Neural progenitor cell (in vitro differentiated cells): ENCODE data around the gene MDGA2. TPM values are rescaled to one million over a fixed set of nuclear protein-coding genes. Genes with fewer than 3 reads are reported as not detected.
A peak's percentile ranks its signal among the peaks of the same experiment; 100 is the strongest.
"Not testable (repeated sequence)": the region's sequence is repeated elsewhere in the genome, so short reads cannot be mapped to it uniquely, and the experiment has no call there.

Source experiments
- DNase-seq: peaks from one replicate; pipeline ENCODE4 v3.0.0-alpha.2; 2016; ENCODE audit warnings: low spot score
- H2AFZ ChIP-seq: fragments of 200-600 bp; sonication (generic); replicated peaks from 2 replicates; pipeline ENCODE4 v1.6.1; 2016; ENCODE audit warnings: antibody characterized with exemption
- H3F3A ChIP-seq: fragments of 200-600 bp; sonication (generic); 2 replicates; pipeline ENCODE4 v1.6.1; 2016; ENCODE audit warnings: antibody characterized with exemption, low read depth
- H3K27ac ChIP-seq: fragments of 200-600 bp; sonication (generic); 2 replicates; pipeline ENCODE4 v1.5.1; 2016; ENCODE audit warnings: mild to moderate bottlenecking
- H3K27me3 ChIP-seq: fragments of 200-600 bp; sonication (generic); 2 replicates; pipeline ENCODE4 v1.6.1; 2016; ENCODE audit warnings: mild to moderate bottlenecking, moderate library complexity
- H3K36me3 ChIP-seq: fragments of 200-600 bp; sonication (generic); 2 replicates; pipeline ENCODE4 v1.5.1; 2016
- H3K4me1 ChIP-seq: fragments of 200-600 bp; sonication (generic); 2 replicates; pipeline ENCODE4 v1.6.1; 2016; ENCODE audit warnings: mixed run types
- H3K4me2 ChIP-seq: fragments of 200-600 bp; sonication (generic); 2 replicates; pipeline ENCODE4 v1.6.1; 2016
- H3K4me3 ChIP-seq: fragments of 200-600 bp; sonication (generic); 2 replicates; pipeline ENCODE4 v1.5.1; 2016
- H3K79me2 ChIP-seq: fragments of 200-600 bp; sonication (generic); 2 replicates; pipeline ENCODE4 v1.6.1; 2016; ENCODE audit warnings: low read depth
- H3K9ac ChIP-seq: fragments of 200-600 bp; sonication (generic); 2 replicates; pipeline ENCODE4 v1.6.1; 2016
- H3K9me3 ChIP-seq: fragments of 200-600 bp; sonication (generic); 2 replicates; pipeline ENCODE4 v1.5.1; 2016; ENCODE audit warnings: low read depth
- H4K20me1 ChIP-seq: fragments of 200-600 bp; sonication (generic); 2 replicates; pipeline ENCODE4 v1.6.1; 2016; ENCODE audit warnings: low read depth
- H3K27ac Mint-ChIP-seq: 3 replicates; pipeline ENCODE4 v1.8.0; 2021; ENCODE audit warnings: mixed read lengths
- H3K27me3 Mint-ChIP-seq: 2 replicates; pipeline ENCODE4 v1.8.0; 2022; ENCODE audit warnings: low read depth, mild to moderate bottlenecking, inconsistent platforms, moderate library complexity, mixed read lengths; ENCODE audit not compliant: insufficient read depth
- H3K36me3 Mint-ChIP-seq: 3 replicates; pipeline ENCODE4 v1.8.0; 2021; ENCODE audit warnings: mixed read lengths
- H3K4me1 Mint-ChIP-seq: 3 replicates; pipeline ENCODE4 v1.8.0; 2021; ENCODE audit warnings: mixed read lengths
- H3K4me3 Mint-ChIP-seq: 3 replicates; pipeline ENCODE4 v1.8.0; 2021; ENCODE audit warnings: mild to moderate bottlenecking, moderate library complexity, mixed read lengths
- H3K9me3 Mint-ChIP-seq: 3 replicates; pipeline ENCODE4 v1.8.0; 2020; ENCODE audit warnings: mixed read lengths
- EZH2 ChIP-seq: fragments of 200-600 bp; sonication (generic); IDR thresholded peaks from 2 replicates; pipeline ENCODE4 v1.6.1; 2017; ENCODE audit warnings: antibody characterized with exemption, mild to moderate bottlenecking, moderate library complexity
- EZH2phosphoT487 ChIP-seq: fragments of 200-600 bp; sonication (generic); IDR thresholded peaks from 2 replicates; pipeline ENCODE4 v1.6.1; 2017; ENCODE audit warnings: antibody characterized with exemption
- total RNA-seq: library from RNA; depleted of rRNA; stranded (reverse); fragments of >200 nt; gene quantifications from 2 replicates; pipeline ENCODE4 v1.2.3, GENCODE V29; 2015; ENCODE audit warnings: low replicate concordance
- TF ChIP-seq, protein P1 (sequence below): fragments of 200-600 bp; sonication (generic); IDR thresholded peaks from 2 replicates; pipeline ENCODE4 v1.5.1; 2017; ENCODE audit warnings: antibody characterized with exemption, mild to moderate bottlenecking

The MDGA2 gene
- total RNA-seq, 1 donor from 2014 or later: 1.0 TPM

DNA sequence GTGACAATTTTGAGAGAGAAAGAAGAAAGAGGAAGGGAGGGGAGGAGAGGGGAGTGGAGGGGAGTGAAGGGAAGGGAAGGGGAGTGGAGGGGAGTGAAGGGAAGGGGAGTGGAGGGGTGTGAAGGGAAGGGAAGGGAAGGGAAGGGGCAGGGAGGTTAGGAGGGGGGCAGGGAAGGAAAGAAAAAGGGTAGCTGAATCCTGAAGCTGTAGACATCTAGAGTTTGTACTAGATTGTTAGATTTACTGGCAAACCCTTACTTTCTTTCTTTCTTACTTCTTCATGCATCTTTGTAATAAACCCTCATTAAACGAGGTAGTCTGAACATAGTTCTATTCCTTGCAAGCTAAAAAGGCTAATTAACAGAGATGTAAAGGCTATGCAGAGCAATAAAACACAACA lies 378.0 kb downstream of the MDGA2 start:
- DNase-seq: no peak
- Mint-ChIP-seq H3K27me3 (no peaks in the 10 kb centered on the region), H3K4me3 (no peak overlapping the region), H3K9me3 (no peaks in the 10 kb centered on the region), H3K36me3 (peaks cover 2% of the 10 kb centered on the region), H3K4me1 (no peaks in the 10 kb centered on the region), H3K27ac (no peak overlapping the region)
- Histone ChIP-seq H2AFZ (no peak overlapping the region), H3K27ac (no peak overlapping the region), H3K36me3 (no peaks in the 10 kb centered on the region), H4K20me1 (no peaks in the 10 kb centered on the region), H3K9me3 (no peaks in the 10 kb centered on the region), H3K27me3 (no peaks in the 10 kb centered on the region), H3K4me2 (no peak overlapping the region), H3K4me3 (no peak overlapping the region), H3K4me1 (no peaks in the 10 kb centered on the region), H3F3A (no peaks in the 10 kb centered on the region), H3K79me2 (no peaks in the 10 kb centered on the region), H3K9ac (no peak overlapping the region)
- TF ChIP-seq EZH2 (no peak), EZH2phosphoT487 (no peak)
- TF ChIP-seq, protein P1, sequence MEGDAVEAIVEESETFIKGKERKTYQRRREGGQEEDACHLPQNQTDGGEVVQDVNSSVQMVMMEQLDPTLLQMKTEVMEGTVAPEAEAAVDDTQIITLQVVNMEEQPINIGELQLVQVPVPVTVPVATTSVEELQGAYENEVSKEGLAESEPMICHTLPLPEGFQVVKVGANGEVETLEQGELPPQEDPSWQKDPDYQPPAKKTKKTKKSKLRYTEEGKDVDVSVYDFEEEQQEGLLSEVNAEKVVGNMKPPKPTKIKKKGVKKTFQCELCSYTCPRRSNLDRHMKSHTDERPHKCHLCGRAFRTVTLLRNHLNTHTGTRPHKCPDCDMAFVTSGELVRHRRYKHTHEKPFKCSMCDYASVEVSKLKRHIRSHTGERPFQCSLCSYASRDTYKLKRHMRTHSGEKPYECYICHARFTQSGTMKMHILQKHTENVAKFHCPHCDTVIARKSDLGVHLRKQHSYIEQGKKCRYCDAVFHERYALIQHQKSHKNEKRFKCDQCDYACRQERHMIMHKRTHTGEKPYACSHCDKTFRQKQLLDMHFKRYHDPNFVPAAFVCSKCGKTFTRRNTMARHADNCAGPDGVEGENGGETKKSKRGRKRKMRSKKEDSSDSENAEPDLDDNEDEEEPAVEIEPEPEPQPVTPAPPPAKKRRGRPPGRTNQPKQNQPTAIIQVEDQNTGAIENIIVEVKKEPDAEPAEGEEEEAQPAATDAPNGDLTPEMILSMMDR: no peak

DNA sequence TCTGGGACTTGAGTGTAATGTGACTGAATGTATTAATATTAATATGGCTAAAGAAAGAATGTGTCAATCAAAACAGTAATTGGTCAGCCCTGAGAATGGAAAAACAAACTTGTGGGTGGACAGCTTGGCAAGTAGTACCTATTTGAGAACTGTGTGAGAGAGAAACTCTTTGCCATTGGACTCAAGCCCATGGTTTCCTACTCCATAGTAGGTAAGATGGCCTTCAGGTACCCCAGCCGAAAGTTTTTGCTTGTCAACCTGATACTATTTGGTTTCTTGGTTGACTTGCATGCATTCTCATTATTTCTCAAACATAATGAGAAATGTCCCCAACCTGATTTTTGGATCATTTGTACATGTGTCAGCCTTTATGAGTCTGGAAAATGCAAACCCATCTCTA lies 391.1 kb downstream of the MDGA2 start:
- H3K4me2 ChIP-seq: no peak overlapping the region
- no peak overlapping the region for H3K27ac ChIP-seq
- H3K36me3 Mint-ChIP-seq: no peaks in the 10 kb centered on the region
- H3K4me1 Mint-ChIP-seq: no peaks in the 10 kb centered on the region
- no peak overlapping the region for H2AFZ ChIP-seq
- H3K27ac Mint-ChIP-seq: no peak overlapping the region
- H3K4me3 Mint-ChIP-seq: no peak overlapping the region
- no peaks in the 10 kb centered on the region for H4K20me1 ChIP-seq
- H3K27me3 ChIP-seq: no peaks in the 10 kb centered on the region
- H3K36me3 ChIP-seq: no peaks in the 10 kb centered on the region
- peaks cover 2% of the 10 kb centered on the region for H3K9me3 Mint-ChIP-seq
- no peaks in the 10 kb centered on the region for H3K27me3 Mint-ChIP-seq
- no peak overlapping the region for H3K4me3 ChIP-seq
- H3K9me3 ChIP-seq: no peaks in the 10 kb centered on the region
- no peaks in the 10 kb centered on the region for H3F3A ChIP-seq
- H3K79me2 ChIP-seq: no peaks in the 10 kb centered on the region
- H3K9ac ChIP-seq: no peak overlapping the region
- DNase-seq: no peak
- H3K4me1 ChIP-seq: no peaks in the 10 kb centered on the region
- TF ChIP-seq, protein P1: no peak
- TF ChIP-seq EZH2 (no peak), EZH2phosphoT487 (no peak)

GRCh38 chr14:47281761-47282160 lies 393.6 kb downstream of the MDGA2 start:
- not testable (repeated sequence) for H2AFZ ChIP-seq, H3K9me3 ChIP-seq, H3K27me3 Mint-ChIP-seq, H3K27ac Mint-ChIP-seq, DNase-seq, H3K4me3 ChIP-seq, H3K4me3 Mint-ChIP-seq, H3F3A ChIP-seq, H3K4me1 Mint-ChIP-seq, H3K4me1 ChIP-seq, H3K9ac ChIP-seq, H3K36me3 ChIP-seq, H3K9me3 Mint-ChIP-seq, H4K20me1 ChIP-seq, H3K27me3 ChIP-seq, H3K36me3 Mint-ChIP-seq, H3K27ac ChIP-seq, H3K4me2 ChIP-seq, H3K79me2 ChIP-seq

DNA sequence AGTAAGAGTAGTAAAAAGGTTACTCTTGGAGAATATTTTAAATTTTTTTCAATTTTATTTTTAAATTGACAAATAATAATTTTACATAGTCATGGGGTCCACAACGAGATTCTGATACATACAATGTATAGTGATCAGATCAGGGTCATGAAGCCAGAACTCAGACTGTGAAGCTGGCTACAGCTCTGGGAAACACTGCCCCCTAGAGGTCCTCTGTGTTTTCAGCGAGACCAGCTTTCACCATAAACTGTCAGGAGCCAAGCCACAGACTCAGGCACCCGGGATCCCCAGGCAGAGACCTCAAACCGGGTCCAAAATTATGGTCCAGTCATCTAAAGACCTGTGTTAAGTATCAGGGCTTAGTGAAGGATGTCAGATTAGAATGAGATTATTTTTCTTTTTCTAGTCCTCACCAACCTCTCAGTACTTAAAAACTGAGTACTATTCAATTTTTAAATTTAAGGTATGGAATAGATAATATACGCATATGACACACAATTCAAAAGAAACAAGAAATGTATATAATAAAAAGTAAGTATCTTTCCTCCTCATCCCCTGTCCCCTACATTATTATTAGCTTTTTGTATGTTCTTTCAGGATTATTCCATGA lies 397.1 kb downstream of the MDGA2 start:
- no peaks in the 10 kb centered on the region for H3K79me2 ChIP-seq
- Mint-ChIP-seq H3K4me3 (no peak overlapping the region), H3K4me1 (no peaks in the 10 kb centered on the region), H3K27me3 (no peaks in the 10 kb centered on the region), H3K9me3 (no peaks in the 10 kb centered on the region), H3K36me3 (no peaks in the 10 kb centered on the region), H3K27ac (no peak overlapping the region)
- no peaks in the 10 kb centered on the region for H3K27me3 ChIP-seq
- no peak overlapping the region for H3K9ac ChIP-seq
- no peaks in the 10 kb centered on the region for H4K20me1 ChIP-seq
- H3K4me3 ChIP-seq: no peak overlapping the region
- no peak overlapping the region for H2AFZ ChIP-seq
- DNase-seq: peak; percentile 73
- no peaks in the 10 kb centered on the region for H3K9me3 ChIP-seq
- peaks cover 4% of the 10 kb centered on the region for H3K4me1 ChIP-seq
- no peak overlapping the region for H3K4me2 ChIP-seq
- H3K27ac ChIP-seq: no peak overlapping the region
- H3K36me3 ChIP-seq: no peaks in the 10 kb centered on the region
- no peak for TF ChIP-seq EZH2
- TF ChIP-seq, protein P1: peak; percentile 81
- H3F3A ChIP-seq: no peaks in the 10 kb centered on the region
